Ovary (tissue), 3 donors: ENCODE measurements around the gene EYA2.

Source experiments
- EP300 ChIP-seq: sonication (generic); formaldehyde crosslinking; IDR thresholded peaks from one replicate; pipeline ENCODE4 v1.6.1; 2017; ENCODE audit warnings: antibody characterized with exemption
- POLR2A ChIP-seq: fragments of 450-650 bp; IDR thresholded peaks from one replicate; pipeline ENCODE4 v1.6.1; 2017; ENCODE audit warnings: antibody characterized with exemption, mild to moderate bottlenecking, moderate library complexity
- TF ChIP-seq, protein P1 (sequence below), 3 donors: fragments of 450-650 bp in 2 of 3; fragments of 200-600 bp in 1 of 3; IDR thresholded peaks; one replicate each; pipeline versions ENCODE4 v1.5.1 to v1.8.0; 2016 to 2022; ENCODE audit warnings: antibody characterized with exemption in 3 of 3, mild to moderate bottlenecking in 1 of 3
- donor health status: DM: no; HTN: no; CAD: no.

DNA sequence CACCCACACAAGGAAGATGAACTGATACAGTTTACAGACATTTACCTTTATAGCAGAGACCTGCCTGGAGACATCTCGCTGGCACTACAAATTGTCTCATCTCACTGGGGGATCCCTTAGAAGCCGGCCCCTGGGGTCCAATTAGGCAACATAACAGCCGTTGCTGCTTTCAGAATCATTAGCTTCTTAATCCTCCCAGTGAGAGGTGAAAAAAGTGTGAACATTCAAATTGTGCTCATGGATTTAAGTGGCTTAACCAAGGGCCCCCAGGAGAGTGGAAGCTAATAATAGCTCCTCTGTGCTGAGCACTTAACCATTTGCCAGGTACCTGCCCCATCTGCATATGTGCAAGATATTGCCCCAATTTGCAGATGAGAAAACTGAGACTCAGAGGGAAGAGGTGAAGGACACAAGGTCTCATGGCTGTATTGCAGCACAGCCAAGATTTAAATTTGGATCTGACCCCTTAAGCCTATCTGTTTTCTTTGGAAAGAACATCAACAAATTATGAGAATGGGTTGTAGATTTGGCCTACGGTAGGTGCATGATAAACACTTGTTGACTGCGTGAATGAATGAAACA, 101.0 kb downstream of the EYA2 start:
- no peak for TF ChIP-seq POLR2A
- TF ChIP-seq, protein P1, sequence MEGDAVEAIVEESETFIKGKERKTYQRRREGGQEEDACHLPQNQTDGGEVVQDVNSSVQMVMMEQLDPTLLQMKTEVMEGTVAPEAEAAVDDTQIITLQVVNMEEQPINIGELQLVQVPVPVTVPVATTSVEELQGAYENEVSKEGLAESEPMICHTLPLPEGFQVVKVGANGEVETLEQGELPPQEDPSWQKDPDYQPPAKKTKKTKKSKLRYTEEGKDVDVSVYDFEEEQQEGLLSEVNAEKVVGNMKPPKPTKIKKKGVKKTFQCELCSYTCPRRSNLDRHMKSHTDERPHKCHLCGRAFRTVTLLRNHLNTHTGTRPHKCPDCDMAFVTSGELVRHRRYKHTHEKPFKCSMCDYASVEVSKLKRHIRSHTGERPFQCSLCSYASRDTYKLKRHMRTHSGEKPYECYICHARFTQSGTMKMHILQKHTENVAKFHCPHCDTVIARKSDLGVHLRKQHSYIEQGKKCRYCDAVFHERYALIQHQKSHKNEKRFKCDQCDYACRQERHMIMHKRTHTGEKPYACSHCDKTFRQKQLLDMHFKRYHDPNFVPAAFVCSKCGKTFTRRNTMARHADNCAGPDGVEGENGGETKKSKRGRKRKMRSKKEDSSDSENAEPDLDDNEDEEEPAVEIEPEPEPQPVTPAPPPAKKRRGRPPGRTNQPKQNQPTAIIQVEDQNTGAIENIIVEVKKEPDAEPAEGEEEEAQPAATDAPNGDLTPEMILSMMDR (IDR thresholded peaks at IDR 0.05), result no peak
- no peak for TF ChIP-seq EP300
